Measurements from ENCODE around the gene KCNK10.

- TF ChIP-seq IRF2 (CRISPR knock-in tag; IDR thresholded peaks at IDR 0.05; ENCODE audit: borderline replicate concordance, low read depth) (no peak), CTCF (IDR thresholded peaks at IDR 0.05) (no peak), ERG (CRISPR knock-in tag; IDR thresholded peaks at IDR 0.05) (no peak), ATF6 (CRISPR knock-in tag; IDR thresholded peaks at IDR 0.05) (no peak), JUN (CRISPR knock-in tag; IDR thresholded peaks at IDR 0.05) (no peak), SMAD3 (CRISPR knock-in tag; IDR thresholded peaks at IDR 0.05; ENCODE audit: borderline replicate concordance) (no peak)
- TF ChIP-seq, protein P1, sequence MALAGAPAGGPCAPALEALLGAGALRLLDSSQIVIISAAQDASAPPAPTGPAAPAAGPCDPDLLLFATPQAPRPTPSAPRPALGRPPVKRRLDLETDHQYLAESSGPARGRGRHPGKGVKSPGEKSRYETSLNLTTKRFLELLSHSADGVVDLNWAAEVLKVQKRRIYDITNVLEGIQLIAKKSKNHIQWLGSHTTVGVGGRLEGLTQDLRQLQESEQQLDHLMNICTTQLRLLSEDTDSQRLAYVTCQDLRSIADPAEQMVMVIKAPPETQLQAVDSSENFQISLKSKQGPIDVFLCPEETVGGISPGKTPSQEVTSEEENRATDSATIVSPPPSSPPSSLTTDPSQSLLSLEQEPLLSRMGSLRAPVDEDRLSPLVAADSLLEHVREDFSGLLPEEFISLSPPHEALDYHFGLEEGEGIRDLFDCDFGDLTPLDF (CRISPR knock-in tag; IDR thresholded peaks at IDR 0.05) = no peak
- TF ChIP-seq, protein P2, sequence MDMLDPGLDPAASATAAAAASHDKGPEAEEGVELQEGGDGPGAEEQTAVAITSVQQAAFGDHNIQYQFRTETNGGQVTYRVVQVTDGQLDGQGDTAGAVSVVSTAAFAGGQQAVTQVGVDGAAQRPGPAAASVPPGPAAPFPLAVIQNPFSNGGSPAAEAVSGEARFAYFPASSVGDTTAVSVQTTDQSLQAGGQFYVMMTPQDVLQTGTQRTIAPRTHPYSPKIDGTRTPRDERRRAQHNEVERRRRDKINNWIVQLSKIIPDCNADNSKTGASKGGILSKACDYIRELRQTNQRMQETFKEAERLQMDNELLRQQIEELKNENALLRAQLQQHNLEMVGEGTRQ (CRISPR knock-in tag; IDR thresholded peaks at IDR 0.05) = no peak
Observed at GRCh38 chr14:88204221-88204620, 118.8 kb downstream of the KCNK10 start.
